CD14-positive monocyte (primary cell): ENCODE measurements around the gene NR6A1. TPM values are rescaled to one million over a fixed set of nuclear protein-coding genes. Genes with fewer than 3 reads are reported as not detected.

Experiments
- DNase-seq, 3 donors: peaks; one replicate each; pipeline ENCODE4 v3.0.0-alpha.2; 2011 to 2022
- H2AFZ ChIP-seq: 2 replicates; pipeline ENCODE4 v1.6.0; 2012; ENCODE audit warnings: mild to moderate bottlenecking, low read depth, low read length, inconsistent platforms; ENCODE audit not compliant: insufficient read depth, poor library complexity, severe bottlenecking
- H3K27ac ChIP-seq, 2 donors: 1 replicate in 1 of 2; 2 replicates in 1 of 2; pipeline ENCODE4 v1.5.1; 2012 to 2013; ENCODE audit warnings: low read length in 2 of 2, control low read depth in 1 of 2, inconsistent platforms in 1 of 2, low read depth in 1 of 2, mild to moderate bottlenecking in 1 of 2
- H3K27me3 ChIP-seq, 2 donors: one replicate each; pipeline versions ENCODE4 v1.6.0 to v1.6.1; 2011 to 2013; ENCODE audit warnings: low read length in 2 of 2; ENCODE audit not compliant: control insufficient read depth in 2 of 2, insufficient read depth in 2 of 2
- H3K36me3 ChIP-seq, 2 donors: replicated peaks in 1 of 2; 1 replicate in 1 of 2; 2 replicates in 1 of 2; pipeline versions ENCODE4 v1.5.1 to v1.6.1; 2012 to 2013; ENCODE audit warnings: low read length in 2 of 2, control low read depth in 1 of 2, inconsistent platforms in 1 of 2, mild to moderate bottlenecking in 1 of 2; ENCODE audit not compliant: insufficient read depth in 2 of 2, control insufficient read depth in 1 of 2
- H3K4me1 ChIP-seq, 2 donors: 1 replicate in 1 of 2; 2 replicates in 1 of 2; pipeline versions ENCODE4 v1.5.1 to v1.6.1; 2012 to 2013; ENCODE audit warnings: low read length in 2 of 2, control low read depth in 1 of 2, inconsistent platforms in 1 of 2, mild to moderate bottlenecking in 1 of 2, moderate library complexity in 1 of 2; ENCODE audit not compliant: insufficient read depth in 2 of 2, control insufficient read depth in 1 of 2
- H3K4me2 ChIP-seq: replicated peaks from 2 replicates; pipeline ENCODE3; 2012; ENCODE audit warnings: low read length, moderate library complexity, mild to moderate bottlenecking; ENCODE audit not compliant: poor library complexity, severe bottlenecking; ENCODE audit errors: extremely low read depth
- H3K4me3 ChIP-seq, 3 experiments: fragments of 200-600 bp in 1 of 3; sonication (generic) in 1 of 3; replicated peaks in 1 of 3; 1 replicate in 2 of 3; 2 replicates in 1 of 3; pipeline ENCODE4 v1.5.1; 2011 to 2013; ENCODE audit warnings: low read length in 3 of 3, mild to moderate bottlenecking in 3 of 3, control low read depth in 2 of 3, low read depth in 2 of 3, inconsistent platforms in 1 of 3, moderate library complexity in 1 of 3
- H3K79me2 ChIP-seq: 2 replicates; pipeline ENCODE4 v1.6.0; 2012; ENCODE audit warnings: mild to moderate bottlenecking, control low read depth, inconsistent platforms, low read length, moderate library complexity; ENCODE audit not compliant: insufficient read depth
- H3K9ac ChIP-seq: 2 replicates; pipeline ENCODE4 v1.6.0; 2017; ENCODE audit warnings: low read length, mild to moderate bottlenecking; ENCODE audit not compliant: insufficient read depth, poor library complexity, severe bottlenecking
- H3K9me3 ChIP-seq, 2 donors: replicated peaks in 1 of 2; 1 replicate in 1 of 2; 2 replicates in 1 of 2; pipeline versions ENCODE4 v1.5.1 to v1.6.1; 2012 to 2013; ENCODE audit warnings: low read length in 2 of 2, control low read depth in 1 of 2; ENCODE audit not compliant: control insufficient read depth in 1 of 2, insufficient read depth in 1 of 2
- H4K20me1 ChIP-seq: 2 replicates; pipeline ENCODE4 v1.6.0; 2012; ENCODE audit warnings: mild to moderate bottlenecking, low read length, control low read depth, moderate library complexity; ENCODE audit not compliant: insufficient read depth
- H3K27ac Mint-ChIP-seq, 7 donors: one replicate each; pipeline ENCODE4 v1.8.0; 2020; ENCODE audit warnings: mild to moderate bottlenecking in 7 of 7, mixed read lengths in 7 of 7, moderate library complexity in 6 of 7, inconsistent platforms in 2 of 7
- H3K27me3 Mint-ChIP-seq, 3 donors: one replicate each; pipeline ENCODE4 v1.8.0; 2021 to 2022; ENCODE audit warnings: low read depth in 3 of 3, mild to moderate bottlenecking in 3 of 3, mixed read lengths in 3 of 3, moderate library complexity in 3 of 3, inconsistent platforms in 1 of 3
- H3K36me3 Mint-ChIP-seq, 2 donors: one replicate each; pipeline ENCODE4 v1.8.0; 2020; ENCODE audit warnings: mixed read lengths in 2 of 2, inconsistent platforms in 1 of 2, mild to moderate bottlenecking in 1 of 2
- H3K4me1 Mint-ChIP-seq: one replicate; pipeline ENCODE4 v1.8.0; 2020; ENCODE audit warnings: mild to moderate bottlenecking, mixed read lengths
- H3K4me3 Mint-ChIP-seq, 2 donors: one replicate each; pipeline ENCODE4 v1.8.0; 2020; ENCODE audit warnings: mild to moderate bottlenecking in 2 of 2, mixed read lengths in 2 of 2, moderate library complexity in 1 of 2
- H3K9me3 Mint-ChIP-seq, 7 donors: one replicate each; pipeline ENCODE4 v1.8.0; 2020 to 2022; ENCODE audit warnings: mixed read lengths in 7 of 7, mild to moderate bottlenecking in 6 of 7, moderate library complexity in 6 of 7, inconsistent platforms in 2 of 7
- WGBS: methylation state at CpG from one replicate; pipeline ENCODE4 v1.1.5; 2013; ENCODE audit warnings: missing lambda C conversion rate; ENCODE audit not compliant: insufficient coverage; 5-methylcytosine and 5-hydroxymethylcytosine counted together
- intact Hi-C, 2 donors: fragments of 100-400 bp; cut with micrococcal nuclease; formaldehyde crosslinking; loops; one replicate each; pipeline versions ENCODE4 v1.15.0 to v1.15.1; 2023
- polyA plus RNA-seq, 3 donors: library from polyadenylated mRNA; depleted of rRNA in 1 of 3; unstranded in 2 of 3; stranded (reverse) in 1 of 3; fragments of 300-500 nt in 2 of 3; fragments of >200 nt in 1 of 3; fragmentation: Illumina TruSeq in 2 of 3; gene quantifications; 1 replicate in 2 of 3; 2 replicates in 1 of 3; pipeline ENCODE4 v1.2.3, GENCODE V29; 2012 to 2021
- TF ChIP-seq, protein P1 (sequence below): fragments of 200-600 bp; IDR thresholded peaks from one replicate; pipeline ENCODE4 v1.8.0; 2022; ENCODE audit warnings: antibody characterized with exemption, mild to moderate bottlenecking

NR6A1 gene
- polyA plus RNA-seq, 3 donors, result 0.15 to 2.9 (median 0.28) TPM

DNA sequence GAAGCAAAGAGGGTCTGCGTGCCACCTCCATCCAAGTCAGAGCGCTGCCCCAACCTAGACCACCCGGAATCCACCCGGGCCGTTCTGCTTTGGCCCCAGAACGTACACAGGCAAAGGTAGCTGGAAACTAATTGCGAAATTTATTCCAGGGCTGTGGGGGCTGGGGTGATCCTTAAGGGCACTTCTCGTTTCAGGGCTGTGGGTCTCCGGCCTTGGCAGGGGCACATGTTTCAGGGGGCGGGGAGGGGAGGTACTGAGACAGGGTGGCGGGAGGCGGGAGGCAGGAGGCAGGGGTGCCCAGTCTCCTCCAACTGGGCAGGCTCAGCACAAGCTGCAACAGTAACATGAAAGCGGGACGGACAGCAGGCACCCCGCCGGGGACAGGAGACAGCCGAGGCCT, 290.0 kb downstream of the NR6A1 start:
- Histone ChIP-seq H3K4me1 (peaks cover 14 to 21% of the 10 kb centered on the region in 2 donors), H3K4me3 (no peak overlapping the region), H2AFZ (no peak overlapping the region), H4K20me1 (no peaks in the 10 kb centered on the region), H3K36me3 (no peaks in the 10 kb centered on the region), H3K27ac (no peak overlapping the region), H3K4me2 (no peak overlapping the region), H3K79me2 (no peaks in the 10 kb centered on the region), H3K9ac (no peak overlapping the region), H3K9me3 (no peaks in the 10 kb centered on the region), H3K27me3 (peaks cover 0 to 24% of the 10 kb centered on the region in 2 donors)
- Mint-ChIP-seq H3K4me3 (no peak overlapping the region), H3K4me1 (peaks cover 13% of the 10 kb centered on the region), H3K36me3 (no peaks in the 10 kb centered on the region), H3K27me3 (peaks cover 16 to 44% (median 20%) of the 10 kb centered on the region in 3 donors), H3K27ac (no peak overlapping the region), H3K9me3 (peaks cover 0 to 6% (median 0%) of the 10 kb centered on the region in 7 donors)
- intact Hi-C loops, result no loop called here
- TF ChIP-seq, protein P1, sequence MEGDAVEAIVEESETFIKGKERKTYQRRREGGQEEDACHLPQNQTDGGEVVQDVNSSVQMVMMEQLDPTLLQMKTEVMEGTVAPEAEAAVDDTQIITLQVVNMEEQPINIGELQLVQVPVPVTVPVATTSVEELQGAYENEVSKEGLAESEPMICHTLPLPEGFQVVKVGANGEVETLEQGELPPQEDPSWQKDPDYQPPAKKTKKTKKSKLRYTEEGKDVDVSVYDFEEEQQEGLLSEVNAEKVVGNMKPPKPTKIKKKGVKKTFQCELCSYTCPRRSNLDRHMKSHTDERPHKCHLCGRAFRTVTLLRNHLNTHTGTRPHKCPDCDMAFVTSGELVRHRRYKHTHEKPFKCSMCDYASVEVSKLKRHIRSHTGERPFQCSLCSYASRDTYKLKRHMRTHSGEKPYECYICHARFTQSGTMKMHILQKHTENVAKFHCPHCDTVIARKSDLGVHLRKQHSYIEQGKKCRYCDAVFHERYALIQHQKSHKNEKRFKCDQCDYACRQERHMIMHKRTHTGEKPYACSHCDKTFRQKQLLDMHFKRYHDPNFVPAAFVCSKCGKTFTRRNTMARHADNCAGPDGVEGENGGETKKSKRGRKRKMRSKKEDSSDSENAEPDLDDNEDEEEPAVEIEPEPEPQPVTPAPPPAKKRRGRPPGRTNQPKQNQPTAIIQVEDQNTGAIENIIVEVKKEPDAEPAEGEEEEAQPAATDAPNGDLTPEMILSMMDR, result no peak
- no peak for DNase-seq
- WGBS, result 30% methylated on average over 10 of the region's 17 CpGs

DNA sequence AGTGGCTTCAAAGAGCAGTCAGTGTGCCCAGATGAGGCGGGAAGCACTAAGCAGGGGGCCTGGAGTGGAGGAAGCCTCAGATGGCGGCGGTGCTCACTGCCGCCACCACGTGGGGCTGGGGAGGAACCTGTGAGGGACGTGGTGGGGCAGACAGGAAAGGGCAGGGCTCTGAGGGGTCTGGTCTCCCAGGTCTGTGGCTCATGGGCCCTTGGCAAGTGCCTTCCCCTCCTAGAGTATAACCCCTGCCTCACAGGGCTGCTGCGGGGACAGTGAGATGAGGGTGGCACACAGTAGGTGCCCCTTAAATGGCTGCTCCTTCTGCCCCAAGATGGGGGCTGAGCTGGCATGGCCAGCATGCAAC, 290.5 kb downstream of the NR6A1 start:
- Mint-ChIP-seq H3K36me3 (no peaks in the 10 kb centered on the region), H3K9me3 (peaks cover 0 to 6% (median 0%) of the 10 kb centered on the region in 7 donors), H3K27ac (no peak overlapping the region), H3K27me3 (peaks cover 16 to 40% (median 20%) of the 10 kb centered on the region in 3 donors), H3K4me3 (no peak overlapping the region), H3K4me1 (peaks cover 18% of the 10 kb centered on the region)
- H3K27me3 ChIP-seq, result peaks cover 0 to 23% of the 10 kb centered on the region in 2 donors
- no peaks in the 10 kb centered on the region for H3K9me3 ChIP-seq
- WGBS, result 5% methylated on average over 5 of the region's 7 CpGs
- intact Hi-C loops, result no loop called here
- no peak overlapping the region for H3K4me2 ChIP-seq
- no peaks in the 10 kb centered on the region for H4K20me1 ChIP-seq
- peaks cover 20 to 26% of the 10 kb centered on the region in 2 donors for H3K4me1 ChIP-seq
- DNase-seq, result no peak
- TF ChIP-seq, protein P1, result peak; percentile 21
- no peak overlapping the region for H3K4me3 ChIP-seq
- H2AFZ ChIP-seq, result no peak overlapping the region
- H3K9ac ChIP-seq, result no peak overlapping the region
- no peak overlapping the region for H3K27ac ChIP-seq
- H3K36me3 ChIP-seq, result no peaks in the 10 kb centered on the region
- H3K79me2 ChIP-seq, result no peaks in the 10 kb centered on the region
